Gastrocnemius medialis (tissue), 4 donors: Measurements from ENCODE around the gene CRLF2.
"Not testable (repeated sequence)": the region's sequence is repeated elsewhere in the genome, so short reads cannot be mapped to it uniquely, and the experiment has no call there.

Experiments
- CTCF ChIP-seq, 5 experiments: fragments of 450-650 bp in 3 of 5; fragments of 200-600 bp in 2 of 5; sonication (generic) in 2 of 5; IDR thresholded peaks in 4 of 5; conservative IDR thresholded peaks in 1 of 5; 1 replicate in 4 of 5; 2 replicates in 1 of 5; pipeline ENCODE4 v1.5.1; 2016 to 2019; ENCODE audit warnings: antibody characterized with exemption in 5 of 5, mild to moderate bottlenecking in 3 of 5, moderate library complexity in 3 of 5
- POLR2A ChIP-seq, 2 donors: fragments of 450-650 bp; IDR thresholded peaks; one replicate each; pipeline ENCODE4 v1.6.1; 2017; ENCODE audit warnings: antibody characterized with exemption in 2 of 2, mild to moderate bottlenecking in 2 of 2, moderate library complexity in 2 of 2

- TF ChIP-seq CTCF (IDR thresholded peaks at IDR 0.05 in 4 of 5, conservative IDR thresholded peaks at IDR 0.05 in 1 of 5); POLR2A (IDR thresholded peaks at IDR 0.05): not testable (repeated sequence)
Measured at GRCh38 chrX:1181661-1182060, 30.8 kb downstream of the CRLF2 start.
